Measurements from ENCODE around the gene DTD1.

Gene DTD1

GRCh38 chr20:18677126-18677525 lies 89.3 kb downstream of the DTD1 start:
- TF ChIP-seq CTCF (conservative IDR thresholded peaks at IDR 0.05; ENCODE audit: control insufficient read depth, insufficient read depth, low read depth, low read length), result no peak
- DNase-seq (ENCODE audit: low read depth), result no peak
- no peak overlapping the region for H3K4me3 ChIP-seq (ENCODE audit: control insufficient read depth, low read depth, low read length)

GRCh38 chr20:18678549-18679419 lies 90.9 kb downstream of the DTD1 start:
- DNase-seq (ENCODE audit: low read depth), result peak; percentile 28
- H3K4me3 ChIP-seq (ENCODE audit: control insufficient read depth, low read depth, low read length), result no peak overlapping the region
- TF ChIP-seq CTCF (conservative IDR thresholded peaks at IDR 0.05; ENCODE audit: control insufficient read depth, insufficient read depth, low read depth, low read length), result no peak

- no peak for DNase-seq (ENCODE audit: low read depth)
- H3K4me3 ChIP-seq (ENCODE audit: control insufficient read depth, low read depth, low read length), result no peak overlapping the region
- TF ChIP-seq CTCF (conservative IDR thresholded peaks at IDR 0.05; ENCODE audit: control insufficient read depth, insufficient read depth, low read depth, low read length), result no peak
Measured at GRCh38 chr20:18683839-18684238, 96.0 kb downstream of the DTD1 start.

- no peak overlapping the region for H3K4me3 ChIP-seq (ENCODE audit: control insufficient read depth, low read depth, low read length)
- TF ChIP-seq CTCF (conservative IDR thresholded peaks at IDR 0.05; ENCODE audit: control insufficient read depth, insufficient read depth, low read depth, low read length), result no peak
- no peak for DNase-seq (ENCODE audit: low read depth)
Measured at GRCh38 chr20:18684775-18685174, 96.9 kb downstream of the DTD1 start.

GRCh38 chr20:18685406-18685805 lies 97.6 kb downstream of the DTD1 start:
- TF ChIP-seq CTCF (conservative IDR thresholded peaks at IDR 0.05; ENCODE audit: control insufficient read depth, insufficient read depth, low read depth, low read length), result no peak
- H3K4me3 ChIP-seq (ENCODE audit: control insufficient read depth, low read depth, low read length), result no peak overlapping the region
- DNase-seq (ENCODE audit: low read depth), result no peak

- DNase-seq (ENCODE audit: low read depth), result no peak
- no peak overlapping the region for H3K4me3 ChIP-seq (ENCODE audit: control insufficient read depth, low read depth, low read length)
- no peak for TF ChIP-seq CTCF (conservative IDR thresholded peaks at IDR 0.05; ENCODE audit: control insufficient read depth, insufficient read depth, low read depth, low read length)
Measured at GRCh38 chr20:18686696-18687095, 98.8 kb downstream of the DTD1 start.
